GM10248 (cell line): Measurements from ENCODE around the gene F13A1.

Experiments used
- CTCF ChIA-PET: fragments of 300-600 bp; sonication (Branson Sonifier 250); formaldehyde crosslinking; extraction: SDS; loops from one replicate; lab custom pipeline; 2021; ENCODE audit warnings: antibody characterized with exemption; lab: Yijun Ruan, JAX
- POLR2A ChIA-PET: fragments of 350-650 bp; sonication (Branson Sonifier 250); formaldehyde crosslinking; extraction: SDS; loops from one replicate; lab custom pipeline; 2020; ENCODE audit warnings: antibody characterized with exemption; lab: Yijun Ruan, JAX
- DNase-seq: peaks from one replicate; pipeline ENCODE4 v3.0.0; 2012; ENCODE audit errors: extremely low spot score
- CTCF ChIP-seq: IDR thresholded peaks from 2 replicates; pipeline ENCODE4 v1.5.1; 2012; ENCODE audit warnings: mild to moderate bottlenecking, low read depth; ENCODE audit errors: extremely low read depth, missing control alignments, control extremely low read depth

The F13A1 gene

GRCh38 chr6:6328451-6328850 lies 8.0 kb upstream of the F13A1 start:
- TF ChIP-seq CTCF = no peak
- DNase-seq = no peak
- ChIA-PET POLR2A (no interaction called here), CTCF (interaction anchor here (1.6 to 2.1 kb wide), 2 partner anchors 13 to 16 kb away, joined by 3 to 10 read pairs; no protein-coding TSS in a partner anchor)

- POLR2A ChIA-PET = no interaction called here
- TF ChIP-seq CTCF = no peak
- CTCF ChIA-PET = no interaction called here
- DNase-seq = no peak
Measured at GRCh38 chr6:6323352-6323751, 2.9 kb upstream of the F13A1 start.

GRCh38 chr6:6320901-6321300 lies 439 bp upstream of the F13A1 start:
- TF ChIP-seq CTCF = no peak
- ChIA-PET POLR2A (no interaction called here), CTCF (interaction anchor here (1.0 kb wide), 1 partner anchor 11 kb away, joined by 3 read pairs; no protein-coding TSS in a partner anchor)
- DNase-seq = no peak

- POLR2A ChIA-PET = no interaction called here
- DNase-seq = no peak
- TF ChIP-seq CTCF = no peak
- CTCF ChIA-PET = interaction anchor here (1.2 kb wide), 2 partner anchors 11 to 229 kb away, joined by 4 read pairs; no protein-coding TSS in a partner anchor
Measured at GRCh38 chr6:6317825-6318733, 2.4 kb downstream of the F13A1 start.

- no peak for DNase-seq
Measured at GRCh38 chr6:6317386-6317785, 3.1 kb downstream of the F13A1 start.

More at GRCh38 chr6:6317386-6317785, 3.1 kb downstream of the F13A1 start:
- CTCF ChIA-PET = interaction anchor here (1.2 kb wide), 2 partner anchors 12 to 230 kb away, joined by 4 read pairs; no protein-coding TSS in a partner anchor
- POLR2A ChIA-PET = no interaction called here
- TF ChIP-seq CTCF = no peak
